Inflammatory macrophage treated with lipopolysaccharide for 4 hours (primary cell): ENCODE measurements around the gene GATA2.

ENCODE experiments used
- DNase-seq: peaks from one replicate; pipeline ENCODE4 v3.0.0-alpha.2; 2020

The GATA2 gene

GRCh38 chr3:128501431-128501830 lies 8.4 kb upstream of the GATA2 start:
- no peak for DNase-seq

DNA sequence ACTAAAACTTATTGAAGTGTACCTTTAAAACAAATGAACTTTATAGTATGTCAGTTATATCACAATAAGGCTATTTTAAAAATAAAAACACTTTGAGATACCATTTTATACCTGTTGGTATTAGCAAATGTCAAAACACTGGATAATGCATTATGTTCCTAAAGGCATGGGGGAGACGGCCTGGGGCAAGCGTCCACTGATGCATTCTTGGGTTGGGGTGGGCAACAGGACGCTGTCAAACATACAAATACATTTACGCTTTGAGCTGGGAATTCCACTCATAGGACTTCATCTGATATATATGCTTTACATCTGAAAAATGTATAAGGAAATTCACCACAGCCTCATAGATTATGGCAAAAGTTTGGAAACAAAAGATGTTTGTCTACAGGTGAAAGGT lies 7.6 kb upstream of the GATA2 start:
- DNase-seq = no peak

DNA sequence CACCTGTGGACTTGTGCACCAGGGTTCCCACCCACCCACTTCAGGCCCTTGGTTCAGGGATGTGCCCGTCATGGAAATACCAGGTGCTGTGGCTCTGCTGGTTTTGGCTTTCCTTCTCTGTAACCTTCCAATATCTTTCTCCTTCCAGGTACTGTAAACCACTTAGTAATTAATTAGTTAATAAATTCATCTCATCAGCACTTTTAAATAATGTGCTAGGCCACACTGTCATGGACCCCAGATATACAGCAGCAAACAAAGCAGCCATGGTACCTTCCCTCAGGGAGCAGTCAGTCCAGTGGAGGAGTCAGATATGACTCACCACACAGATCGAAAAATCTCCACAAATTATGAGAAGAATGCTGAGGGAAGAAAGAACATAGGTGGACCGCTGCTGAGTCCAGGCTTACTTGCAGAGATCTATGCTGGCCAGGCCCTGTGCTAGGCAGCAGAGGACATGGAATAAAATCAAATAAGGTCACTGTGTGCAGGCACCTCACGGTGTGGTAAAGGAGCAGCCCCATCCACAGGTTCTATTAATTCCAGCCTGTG lies 6.8 kb upstream of the GATA2 start:
- DNase-seq = no peak

GRCh38 chr3:128498901-128499530 lies 6.0 kb upstream of the GATA2 start:
- DNase-seq = no peak

GRCh38 chr3:128498127-128498626 lies 5.2 kb upstream of the GATA2 start:
- no peak for DNase-seq

DNA sequence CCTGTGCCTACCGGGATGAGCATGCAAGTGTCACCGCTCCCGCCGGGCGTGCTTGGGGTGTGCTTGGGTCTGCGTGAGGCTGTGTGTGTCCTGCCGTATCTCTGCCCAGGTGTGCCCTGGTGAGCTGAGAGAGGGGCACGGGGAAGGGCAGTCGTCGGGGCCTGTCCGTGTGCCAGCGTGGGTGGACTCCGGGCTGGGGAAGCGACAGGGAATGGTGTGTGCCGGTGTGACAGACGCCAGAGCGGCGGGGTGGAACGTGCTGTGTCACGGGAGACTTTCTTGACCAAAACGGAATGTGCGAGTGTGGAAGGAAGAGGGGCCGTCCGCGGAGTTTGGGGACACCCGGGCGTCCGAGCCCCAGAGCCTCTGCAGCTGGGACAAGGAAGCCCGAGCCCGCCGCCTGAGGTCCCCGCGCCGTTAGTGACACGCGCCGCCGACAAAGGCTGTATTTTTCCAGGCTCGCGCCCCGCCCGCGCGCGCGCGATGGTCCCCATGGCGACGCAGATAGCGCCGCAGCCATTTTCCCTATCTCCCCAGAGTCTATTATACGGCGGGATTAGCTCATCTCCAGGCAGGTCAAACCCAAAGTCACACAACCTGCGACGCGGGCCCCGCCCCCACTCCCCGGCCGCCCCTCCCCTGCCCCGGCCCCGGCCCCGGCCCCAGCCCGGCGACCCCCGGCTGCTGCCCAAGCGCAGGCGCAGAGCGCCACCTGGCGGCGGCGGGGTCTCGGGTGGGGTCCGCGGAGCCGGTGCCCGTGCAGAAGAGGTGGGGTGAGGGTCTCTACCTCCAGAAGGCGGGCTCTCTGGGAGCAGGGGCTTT lies 4.5 kb upstream of the GATA2 start:
- peak; percentile 43 for DNase-seq

DNA sequence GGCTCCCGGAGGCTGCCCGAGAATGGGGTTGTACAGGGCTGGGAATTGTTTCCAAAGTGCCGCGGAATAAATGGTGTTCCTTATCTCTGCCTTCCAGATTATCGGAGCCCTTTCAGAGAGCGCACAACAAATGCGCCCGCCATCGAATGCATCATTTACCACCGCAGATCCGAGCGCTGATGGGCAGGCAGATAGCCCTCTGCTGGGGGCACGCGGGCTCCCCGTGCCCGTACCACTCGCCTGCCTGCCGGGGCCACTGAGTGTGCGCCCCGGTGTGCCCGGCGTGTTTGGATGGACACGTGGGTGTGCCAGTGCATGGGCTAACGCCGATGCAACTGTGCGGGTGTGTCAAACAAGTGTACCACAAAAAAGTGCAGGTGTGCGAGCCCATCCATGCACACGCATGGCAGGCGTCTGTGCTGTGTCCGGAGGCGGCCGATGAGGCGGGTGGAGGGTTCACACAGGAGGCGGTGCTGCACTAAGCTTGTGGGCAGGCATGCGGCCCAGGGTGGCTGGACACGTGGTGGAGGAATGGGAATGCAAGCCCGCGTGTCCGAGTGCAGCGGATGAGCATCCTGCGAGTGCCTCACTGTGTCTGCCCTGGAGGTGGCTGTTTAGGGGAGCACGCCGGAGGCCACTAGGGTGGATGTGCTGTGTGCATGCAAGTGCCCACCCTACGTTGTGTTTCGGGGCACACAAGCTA lies 3.8 kb upstream of the GATA2 start:
- DNase-seq = no peak

DNA sequence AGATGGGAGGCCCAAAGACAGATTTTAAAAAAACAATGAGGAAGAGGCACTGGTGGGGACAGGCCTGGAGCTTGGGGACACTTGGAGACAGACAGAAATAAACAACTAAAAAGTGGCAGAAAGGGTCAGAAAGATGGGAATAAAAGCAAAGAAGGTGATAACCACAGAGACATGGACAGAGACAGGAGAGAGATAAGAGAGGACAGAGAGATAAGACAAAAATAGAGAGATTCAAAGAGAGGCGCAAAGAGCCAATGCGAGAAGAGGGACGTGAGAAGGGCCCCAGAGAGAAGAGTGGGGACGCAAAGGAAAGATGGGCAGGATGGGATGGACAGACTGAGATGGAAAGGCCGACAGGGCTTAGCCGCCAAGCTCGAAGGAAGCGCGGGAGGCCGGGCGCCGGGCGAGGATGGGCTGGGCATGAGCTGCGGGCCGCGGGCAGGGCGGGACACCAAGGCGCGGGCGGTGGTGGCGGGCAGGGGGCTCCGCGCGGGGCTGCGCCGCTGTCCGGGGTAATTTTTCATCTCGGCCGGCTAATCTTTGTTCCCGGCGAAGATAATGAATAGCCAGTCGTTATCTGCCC lies 3.1 kb upstream of the GATA2 start:
- DNase-seq = no peak

DNA sequence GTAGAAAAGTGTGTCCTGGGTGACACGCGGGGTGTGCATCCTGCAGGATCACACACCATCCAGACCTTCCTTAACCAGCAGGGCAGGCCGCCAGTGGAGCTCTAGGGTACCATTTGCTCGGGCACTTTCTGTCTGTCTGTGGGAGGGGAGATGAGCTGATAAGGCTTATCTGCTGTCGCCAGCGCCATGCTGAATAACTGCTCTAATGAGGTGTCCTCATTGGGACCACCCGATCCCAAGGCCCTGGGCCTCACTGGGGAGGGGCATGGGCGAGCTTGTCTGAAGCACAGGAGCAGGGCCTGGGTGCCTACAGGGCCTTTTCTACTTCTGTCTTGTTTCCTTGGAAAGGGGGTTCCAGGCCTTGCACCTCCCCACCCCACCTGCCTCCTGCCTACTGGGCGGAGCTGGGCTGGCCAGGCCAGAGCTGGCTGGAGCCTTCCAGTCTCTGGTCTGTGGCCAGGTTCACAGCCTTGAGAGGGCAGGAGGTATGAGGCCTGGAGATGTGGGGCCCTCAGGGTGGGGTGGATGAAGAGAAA lies 2.5 kb upstream of the GATA2 start:
- no peak for DNase-seq

DNA sequence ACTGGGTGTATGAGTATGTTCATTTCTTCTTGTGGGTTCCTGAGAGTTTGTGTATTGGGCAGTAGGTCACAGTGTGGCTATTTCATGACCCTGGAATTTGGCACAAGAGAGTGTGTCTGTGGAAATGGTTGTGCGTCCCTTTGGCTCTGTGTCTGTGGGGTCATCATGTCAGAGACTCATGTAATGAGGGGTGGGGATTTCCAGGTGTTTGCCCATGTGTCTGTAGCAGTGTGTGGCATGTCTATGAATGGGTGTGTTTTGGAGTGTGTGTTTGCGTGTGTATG lies 1.3 kb upstream of the GATA2 start:
- DNase-seq = no peak

DNA sequence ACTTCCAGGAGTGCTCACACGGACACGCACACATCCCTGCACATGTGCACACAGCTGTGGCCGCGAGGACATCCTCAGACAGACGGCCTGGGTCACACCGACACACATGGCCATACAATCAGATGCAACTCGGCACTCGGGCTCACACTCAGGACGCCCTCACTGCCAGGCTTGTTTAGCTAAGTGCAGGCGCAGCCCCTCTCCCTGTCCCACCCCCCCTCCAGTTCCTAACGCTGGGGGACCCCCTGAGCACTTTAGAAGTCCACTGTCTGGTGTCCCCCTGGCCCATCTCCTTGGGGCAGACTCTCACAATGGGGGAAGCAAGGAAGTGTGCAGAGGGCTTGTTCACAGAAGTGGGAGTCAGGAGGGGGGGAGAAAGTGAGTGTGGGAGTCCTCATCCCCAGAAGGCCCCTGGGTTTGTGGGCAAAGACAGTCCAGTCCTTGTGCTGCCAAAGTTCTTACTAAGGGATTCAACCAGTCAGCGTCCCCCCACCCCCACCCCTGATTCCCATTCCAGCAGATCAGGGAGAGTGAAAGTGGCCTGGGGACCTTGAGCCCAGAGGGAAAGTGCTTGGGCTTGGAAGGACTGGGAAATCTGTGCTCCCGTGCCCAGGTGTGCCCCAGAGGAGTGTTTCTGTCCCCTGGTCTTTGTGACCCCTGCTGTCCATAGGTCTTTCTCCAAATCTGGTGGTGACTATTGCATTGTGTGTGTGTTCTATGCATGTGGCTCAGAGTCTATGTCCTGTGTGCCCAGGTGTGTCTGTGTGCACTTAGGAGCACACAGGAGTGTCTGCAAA lies 767 bp upstream of the GATA2 start:
- DNase-seq = no peak

DNA sequence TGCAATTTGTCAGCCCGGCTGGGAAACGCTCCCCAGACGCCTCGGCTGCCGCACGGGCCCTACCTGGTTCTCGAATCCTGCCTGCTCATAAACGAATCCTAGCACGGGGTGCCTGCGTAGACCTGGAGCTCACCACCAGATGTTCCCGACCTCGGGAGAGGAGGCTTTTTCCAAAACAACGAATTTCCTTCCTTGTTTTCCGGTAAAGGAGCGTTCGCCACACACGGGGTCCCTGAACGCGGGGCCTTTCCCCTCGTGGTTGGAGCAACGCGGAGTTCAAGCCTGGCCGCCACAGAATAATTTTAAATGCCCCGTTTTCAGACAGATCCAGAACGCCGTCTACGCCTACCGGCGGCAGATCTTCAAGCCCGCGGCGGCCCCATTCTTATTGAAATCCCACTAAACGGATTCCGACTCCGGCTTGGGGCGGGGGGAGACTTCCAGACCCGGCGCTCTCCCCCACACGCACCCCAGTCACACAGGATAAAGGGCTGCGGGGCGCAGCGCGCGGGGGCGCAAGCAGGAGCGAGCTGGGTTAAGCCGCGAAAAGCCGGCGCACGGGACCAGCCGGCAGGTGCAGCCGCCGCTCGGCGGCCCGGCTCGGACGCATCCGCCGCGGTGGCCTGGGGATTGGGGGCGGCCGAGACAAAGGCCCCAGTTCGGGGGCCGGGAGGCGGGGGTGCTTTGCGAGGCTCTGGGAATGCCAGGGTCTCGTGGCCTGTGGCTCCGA lies 895 bp downstream of the GATA2 start:
- no peak for DNase-seq

DNA sequence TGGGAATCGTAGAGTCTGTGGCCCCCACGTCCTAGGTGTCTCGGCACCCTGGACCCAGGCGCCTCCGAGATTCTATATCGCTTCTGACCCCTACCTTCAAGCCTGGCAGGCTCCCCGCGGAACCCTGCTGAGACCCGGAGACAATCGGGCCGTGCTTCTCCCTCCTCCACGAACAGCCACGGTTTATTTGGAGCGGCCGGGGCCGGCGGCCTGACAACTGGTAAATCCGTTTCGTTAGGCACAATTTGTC lies 1.4 kb downstream of the GATA2 start:
- DNase-seq = no peak

DNA sequence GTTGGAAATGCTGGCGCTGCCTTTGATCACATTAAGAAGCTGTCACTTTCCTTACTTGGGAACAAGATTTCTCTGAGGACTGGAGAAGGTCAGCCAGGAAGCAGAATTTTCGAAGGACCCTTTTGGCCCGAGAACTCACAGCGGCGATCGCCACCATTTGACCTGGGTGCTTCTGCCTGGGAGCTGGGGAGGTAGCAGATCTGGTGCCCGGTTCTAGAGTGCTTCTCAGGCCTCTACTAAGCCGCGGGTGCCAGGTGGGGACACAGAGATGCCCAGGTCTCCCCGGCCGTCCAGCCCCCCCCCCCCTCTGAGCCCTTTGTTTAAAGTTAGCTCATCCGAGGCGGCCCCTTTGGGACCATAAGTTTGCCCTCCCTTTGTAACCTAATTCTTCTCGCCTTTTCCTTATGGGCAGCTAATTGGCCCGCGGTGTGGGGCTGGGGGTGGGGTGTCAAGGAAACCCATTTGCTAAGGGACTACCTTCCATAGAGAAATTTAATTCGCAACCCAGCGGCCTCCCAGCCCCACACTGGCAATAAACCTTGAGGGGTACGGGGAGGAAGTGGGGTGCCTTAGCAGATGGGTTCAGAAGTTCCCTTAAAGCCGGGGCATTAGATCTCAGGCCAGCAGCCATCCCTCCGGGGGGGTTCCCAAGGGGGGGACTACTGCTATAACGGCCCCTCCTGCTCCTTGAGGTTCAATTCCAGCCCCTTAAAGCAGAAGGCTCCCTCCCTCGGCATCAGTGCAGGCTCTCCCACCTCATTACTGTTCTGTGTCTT lies 1.9 kb downstream of the GATA2 start:
- no peak for DNase-seq

DNA sequence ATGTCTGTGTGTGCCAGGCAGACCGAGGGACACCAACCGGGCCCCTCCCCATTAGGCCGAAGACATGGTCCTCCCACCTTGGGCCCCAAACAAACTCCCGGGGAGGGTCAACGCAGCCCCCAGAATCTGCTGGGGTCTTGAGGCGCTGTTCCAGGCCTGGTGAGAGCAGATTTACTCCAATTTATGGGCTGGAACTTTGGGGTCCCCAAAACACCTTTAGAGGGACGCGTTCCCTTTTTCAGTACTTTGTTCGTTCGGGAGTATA lies 2.4 kb downstream of the GATA2 start:
- DNase-seq = no peak

- peak; percentile 27 for DNase-seq
Measured at GRCh38 chr3:128489927-128490649, 2.9 kb downstream of the GATA2 start.

DNA sequence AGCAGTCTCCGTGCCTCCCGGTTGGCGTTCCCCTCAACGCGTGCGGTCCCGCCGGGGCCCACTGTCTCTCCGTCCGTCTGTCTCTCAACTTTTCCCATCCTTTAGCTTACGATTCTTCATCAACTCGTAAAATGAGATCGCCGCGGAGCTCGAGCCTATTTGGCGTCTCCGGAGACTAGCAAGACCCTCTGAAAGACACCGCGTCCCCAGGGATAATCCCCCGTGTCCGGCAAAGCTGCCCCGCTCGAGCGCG lies 3.4 kb downstream of the GATA2 start:
- no peak for DNase-seq

GRCh38 chr3:128488991-128489673 lies 3.9 kb downstream of the GATA2 start:
- peak; percentile 30 for DNase-seq

- no peak for DNase-seq
Measured at GRCh38 chr3:128488636-128488990, 4.4 kb downstream of the GATA2 start.
